GM23248 (cell line): ENCODE data around the gene COL13A1.

ENCODE experiments used
- EZH2 ChIP-seq: fragments of 200-600 bp; sonication (generic); IDR thresholded peaks from 2 replicates; pipeline ENCODE4 v1.6.1; 2018; ENCODE audit warnings: antibody characterized with exemption, mild to moderate bottlenecking; ENCODE audit not compliant: insufficient read depth, poor library complexity, severe bottlenecking
- EZH2phosphoT487 ChIP-seq: fragments of 200-600 bp; sonication (generic); IDR thresholded peaks from 2 replicates; pipeline ENCODE4 v1.6.1; 2018; ENCODE audit warnings: antibody characterized with exemption, moderate library complexity, mild to moderate bottlenecking, low read depth; ENCODE audit not compliant: insufficient read depth

GRCh38 chr10:69962746-69963135, 161.0 kb downstream of the COL13A1 start:
- no peak for TF ChIP-seq EZH2phosphoT487
- TF ChIP-seq EZH2: no peak
